ENCODE results near the gene ATG7. TPM values are rescaled to one million over a fixed set of nuclear protein-coding genes. Genes with fewer than 3 reads are reported as not detected.

The ATG7 gene
- polyA plus RNA-seq, 2 of the 4 experiments (the other 2 are of a cell fraction): 27.2 to 41.2 TPM

DNA sequence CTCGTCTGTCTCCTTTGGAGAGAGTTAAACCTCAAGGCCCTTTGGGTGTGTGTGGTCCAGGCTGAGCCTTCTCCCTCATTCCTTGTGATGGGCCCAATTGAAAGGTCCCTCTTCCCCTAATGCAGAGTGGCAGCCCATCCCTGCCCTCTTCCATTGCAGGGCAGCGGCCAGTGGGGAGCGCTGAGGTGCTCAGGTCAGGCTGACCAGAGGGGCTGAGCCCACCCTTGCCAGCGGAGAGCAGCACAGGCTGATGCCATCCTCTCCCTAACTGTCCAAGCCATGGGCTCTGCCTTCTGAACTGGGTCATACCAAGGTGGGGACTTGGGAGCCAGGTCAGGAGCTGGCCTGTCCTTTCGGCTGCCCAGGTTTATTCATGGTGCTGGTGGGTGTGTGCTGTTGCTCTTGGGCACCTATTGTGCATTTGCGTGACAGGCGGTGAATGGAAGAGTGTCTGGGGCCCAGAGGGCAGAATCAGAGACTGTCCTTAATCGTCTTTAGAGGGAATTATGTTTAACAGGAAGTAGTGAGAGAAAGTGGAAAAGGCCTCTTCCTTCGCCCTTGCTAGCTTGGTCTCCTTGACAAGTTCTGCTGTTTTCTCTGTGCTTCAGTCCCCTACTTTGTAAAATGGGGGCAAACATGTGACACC, 274.6 kb downstream of the ATG7 start:
- 93% methylated on average over 8 of the region's 9 CpGs for WGBS (ENCODE audit: missing lambda C conversion rate)
- Histone ChIP-seq H3K4me2 (no peak overlapping the region), H3K4me1 (no peaks in the 10 kb centered on the region), H3K9me3 (no peaks in the 10 kb centered on the region), H3K4me3 (no peak overlapping the region), H3K27ac (no peak overlapping the region)
- DNase-seq (ENCODE audit: low read depth in 1 of 2, low spot score in 1 of 2) (no peak), FAIRE-seq (no peak), ATAC-seq (no peak)
- POLR2A ChIA-PET: no interaction called here
- TF ChIP-seq PHF8 (IDR thresholded peaks at IDR 0.05; ENCODE audit: borderline replicate concordance, low read depth) (no peak), HOXA7 (CRISPR knock-in tag; IDR thresholded peaks at IDR 0.05) (no peak), ZFP36 (IDR thresholded peaks at IDR 0.05; ENCODE audit: borderline replicate concordance, partially characterized antibody) (no peak), JUNB (IDR thresholded peaks at IDR 0.05) (no peak), GATA3 (IDR thresholded peaks at IDR 0.05; ENCODE audit: borderline replicate concordance) (no peak), NR3C1 (IDR thresholded peaks at IDR 0.05) (no peak), NFE2L2 (conservative IDR thresholded peaks at IDR 0.05; ENCODE audit: low read length) (no peak), ZC3H11A (IDR thresholded peaks at IDR 0.05) (no peak), KDM1A (IDR thresholded peaks at IDR 0.05; ENCODE audit: low read depth) (no peak), POLR2A (IDR thresholded peaks at IDR 0.05; ENCODE audit: low read length) (no peak), HOXB5 (CRISPR knock-in tag; IDR thresholded peaks at IDR 0.05) (no peak), HDAC2 (IDR thresholded peaks at IDR 0.05) (no peak), ZSCAN20 (CRISPR knock-in tag; IDR thresholded peaks at IDR 0.05) (no peak), ZNF302 (CRISPR knock-in tag; IDR thresholded peaks at IDR 0.05) (no peak), NPAS2 (CRISPR knock-in tag; IDR thresholded peaks at IDR 0.05; ENCODE audit: borderline replicate concordance) (no peak)
- TF ChIP-seq, protein P1, sequence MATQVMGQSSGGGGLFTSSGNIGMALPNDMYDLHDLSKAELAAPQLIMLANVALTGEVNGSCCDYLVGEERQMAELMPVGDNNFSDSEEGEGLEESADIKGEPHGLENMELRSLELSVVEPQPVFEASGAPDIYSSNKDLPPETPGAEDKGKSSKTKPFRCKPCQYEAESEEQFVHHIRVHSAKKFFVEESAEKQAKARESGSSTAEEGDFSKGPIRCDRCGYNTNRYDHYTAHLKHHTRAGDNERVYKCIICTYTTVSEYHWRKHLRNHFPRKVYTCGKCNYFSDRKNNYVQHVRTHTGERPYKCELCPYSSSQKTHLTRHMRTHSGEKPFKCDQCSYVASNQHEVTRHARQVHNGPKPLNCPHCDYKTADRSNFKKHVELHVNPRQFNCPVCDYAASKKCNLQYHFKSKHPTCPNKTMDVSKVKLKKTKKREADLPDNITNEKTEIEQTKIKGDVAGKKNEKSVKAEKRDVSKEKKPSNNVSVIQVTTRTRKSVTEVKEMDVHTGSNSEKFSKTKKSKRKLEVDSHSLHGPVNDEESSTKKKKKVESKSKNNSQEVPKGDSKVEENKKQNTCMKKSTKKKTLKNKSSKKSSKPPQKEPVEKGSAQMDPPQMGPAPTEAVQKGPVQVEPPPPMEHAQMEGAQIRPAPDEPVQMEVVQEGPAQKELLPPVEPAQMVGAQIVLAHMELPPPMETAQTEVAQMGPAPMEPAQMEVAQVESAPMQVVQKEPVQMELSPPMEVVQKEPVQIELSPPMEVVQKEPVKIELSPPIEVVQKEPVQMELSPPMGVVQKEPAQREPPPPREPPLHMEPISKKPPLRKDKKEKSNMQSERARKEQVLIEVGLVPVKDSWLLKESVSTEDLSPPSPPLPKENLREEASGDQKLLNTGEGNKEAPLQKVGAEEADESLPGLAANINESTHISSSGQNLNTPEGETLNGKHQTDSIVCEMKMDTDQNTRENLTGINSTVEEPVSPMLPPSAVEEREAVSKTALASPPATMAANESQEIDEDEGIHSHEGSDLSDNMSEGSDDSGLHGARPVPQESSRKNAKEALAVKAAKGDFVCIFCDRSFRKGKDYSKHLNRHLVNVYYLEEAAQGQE (IDR thresholded peaks at IDR 0.05): no peak
- TF ChIP-seq, protein P2, sequence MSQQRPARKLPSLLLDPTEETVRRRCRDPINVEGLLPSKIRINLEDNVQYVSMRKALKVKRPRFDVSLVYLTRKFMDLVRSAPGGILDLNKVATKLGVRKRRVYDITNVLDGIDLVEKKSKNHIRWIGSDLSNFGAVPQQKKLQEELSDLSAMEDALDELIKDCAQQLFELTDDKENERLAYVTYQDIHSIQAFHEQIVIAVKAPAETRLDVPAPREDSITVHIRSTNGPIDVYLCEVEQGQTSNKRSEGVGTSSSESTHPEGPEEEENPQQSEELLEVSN (IDR thresholded peaks at IDR 0.05; ENCODE audit: borderline replicate concordance, low read depth): no peak
- TF ChIP-seq, protein P3, sequence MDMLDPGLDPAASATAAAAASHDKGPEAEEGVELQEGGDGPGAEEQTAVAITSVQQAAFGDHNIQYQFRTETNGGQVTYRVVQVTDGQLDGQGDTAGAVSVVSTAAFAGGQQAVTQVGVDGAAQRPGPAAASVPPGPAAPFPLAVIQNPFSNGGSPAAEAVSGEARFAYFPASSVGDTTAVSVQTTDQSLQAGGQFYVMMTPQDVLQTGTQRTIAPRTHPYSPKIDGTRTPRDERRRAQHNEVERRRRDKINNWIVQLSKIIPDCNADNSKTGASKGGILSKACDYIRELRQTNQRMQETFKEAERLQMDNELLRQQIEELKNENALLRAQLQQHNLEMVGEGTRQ (IDR thresholded peaks at IDR 0.05): no peak
- TF ChIP-seq, protein P4, sequence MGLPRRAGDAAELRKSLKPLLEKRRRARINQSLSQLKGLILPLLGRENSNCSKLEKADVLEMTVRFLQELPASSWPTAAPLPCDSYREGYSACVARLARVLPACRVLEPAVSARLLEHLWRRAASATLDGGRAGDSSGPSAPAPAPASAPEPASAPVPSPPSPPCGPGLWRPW (IDR thresholded peaks at IDR 0.05): no peak
- CTCF ChIA-PET: interaction anchor here (1.0 kb wide), 1 partner anchor 14 kb away, joined by 3 read pairs; no protein-coding TSS in a partner anchor

DNA sequence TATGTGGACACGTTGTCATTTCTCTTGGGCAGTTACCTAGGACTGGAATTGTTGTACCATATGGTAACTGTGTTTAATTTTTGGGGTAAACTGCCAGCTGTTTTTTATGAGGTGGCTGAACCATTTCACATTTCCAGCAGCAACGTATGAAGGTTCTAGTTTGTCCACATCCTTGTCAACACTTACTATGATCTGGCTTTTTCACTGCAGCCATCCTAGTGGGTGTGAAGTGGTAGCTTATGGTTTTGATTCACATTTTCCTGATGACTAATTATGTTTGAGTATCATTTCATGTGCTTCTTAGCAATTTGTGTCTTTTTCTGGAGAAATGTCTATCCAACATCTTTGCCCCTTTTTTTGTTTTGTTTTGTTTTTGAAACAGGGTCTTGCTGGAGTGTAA, 275.3 kb downstream of the ATG7 start:
- WGBS (ENCODE audit: missing lambda C conversion rate): 95% methylated on average over 2 of the region's 2 CpGs
- POLR2A ChIA-PET: no interaction called here
- H3K4me2 ChIP-seq: no peak overlapping the region
- FAIRE-seq (no peak), DNase-seq (ENCODE audit: low read depth in 1 of 2, low spot score in 1 of 2) (no peak), ATAC-seq (no peak)
- CTCF ChIA-PET: interaction anchor here (0.7 to 1.0 kb wide), 2 partner anchors 13 to 127 kb away, joined by 3 read pairs; no protein-coding TSS in a partner anchor
- H3K9me3 ChIP-seq: no peaks in the 10 kb centered on the region
- TF ChIP-seq RARB (CRISPR knock-in tag; IDR thresholded peaks at IDR 0.05): no peak
- TF ChIP-seq NR3C1 (IDR thresholded peaks at IDR 0.05): no peak
- peak; percentile 14 for TF ChIP-seq ZFP36 (IDR thresholded peaks at IDR 0.05; ENCODE audit: borderline replicate concordance, partially characterized antibody)
- TF ChIP-seq SREBF2 (IDR thresholded peaks at IDR 0.05): no peak
- TF ChIP-seq MAX (IDR thresholded peaks at IDR 0.05): no peak
- no peak overlapping the region for H3K4me3 ChIP-seq
- H3K27ac ChIP-seq: no peak overlapping the region
- no peaks in the 10 kb centered on the region for H3K4me1 ChIP-seq

All from A549 (cell line).